GM12878 (cell line): ENCODE data around the gene ALG5. TPM values are rescaled to one million over a fixed set of nuclear protein-coding genes. Genes with fewer than 3 reads are reported as not detected.

ENCODE experiments used
- ATAC-seq: fragments of 200-7000 bp; cut with Tn5 transposase; 3 replicates; pipeline ENCODE4 v1.9.1; 2020; ENCODE audit warnings: mild to moderate bottlenecking, moderate library complexity
- BruUV-seq: library from RNA; stranded (reverse); fragments of 400-500 nt; replicated peaks from 2 replicates; lab custom pipeline; 2021; lab: Mats Ljungman, UMichigan
- CTCF ChIA-PET: fragments of 300-600 bp; sonication (Branson Sonifier 250); formaldehyde crosslinking; extraction: SDS; loops from one replicate; lab custom pipeline; 2021; ENCODE audit warnings: inconsistent platforms; lab: Yijun Ruan, JAX
- POLR2A ChIA-PET: fragments of 350-600 bp; formaldehyde crosslinking; extraction: SDS; loops from one replicate; lab custom pipeline; 2021; ENCODE audit warnings: inconsistent platforms; lab: Charles Lee
- RAD21 ChIA-PET: fragments of 300-600 bp; sonication (Branson Sonifier 250); formaldehyde crosslinking; loops from one replicate; lab custom pipeline; 2023; ENCODE audit warnings: antibody characterized with exemption; ENCODE audit not compliant: unreplicated experiment; lab: Charles Lee
- SMC1A ChIA-PET: fragments of 300-600 bp; sonication (Branson Sonifier 250); formaldehyde crosslinking; loops from one replicate; lab custom pipeline; 2023; ENCODE audit not compliant: unreplicated experiment, uncharacterized antibody; lab: Charles Lee
- DNase-seq: peaks from one replicate; pipeline ENCODE4 v3.0.0-alpha.2; 2011; ENCODE audit warnings: low read depth, low spot score
- FAIRE-seq: peaks from 3 replicates; lab custom pipeline; 2011; peaks lifted over from hg19 to GRCh38; lab: Jason Lieb, UNC
- H2AFZ ChIP-seq: 2 replicates; pipeline ENCODE4 v1.6.0; 2011; ENCODE audit warnings: low read depth, low read length, control low read depth; ENCODE audit not compliant: control insufficient read depth
- H3K27ac ChIP-seq: 2 replicates; pipeline ENCODE4 v1.5.1; 2011; ENCODE audit warnings: control low read depth; ENCODE audit not compliant: control insufficient read depth, insufficient read depth
- H3K27me3 ChIP-seq, 2 experiments: replicated peaks in 1 of 2; 2 replicates each; pipeline versions ENCODE4 v1.6.0 to v1.6.1; 2011; ENCODE audit warnings: low read length in 1 of 2; ENCODE audit not compliant: control insufficient read depth in 2 of 2, insufficient read depth in 2 of 2
- H3K36me3 ChIP-seq, 2 experiments: 2 replicates each; pipeline ENCODE4 v1.5.1; 2011; ENCODE audit warnings: low read length in 1 of 2; ENCODE audit not compliant: control insufficient read depth in 2 of 2, insufficient read depth in 2 of 2
- H3K4me1 ChIP-seq: 2 replicates; pipeline ENCODE4 v1.6.1; 2011; ENCODE audit warnings: mild to moderate bottlenecking, low read length, moderate library complexity, mixed read lengths; ENCODE audit not compliant: control insufficient read depth, insufficient read depth
- H3K4me2 ChIP-seq: 2 replicates; pipeline ENCODE4 v1.6.0; 2011; ENCODE audit warnings: control low read depth; ENCODE audit not compliant: control insufficient read depth, insufficient read depth
- H3K4me3 ChIP-seq: fragments of 200-600 bp; sonication (generic); 2 replicates; pipeline ENCODE4 v1.5.1; 2016
- H3K79me2 ChIP-seq: 2 replicates; pipeline ENCODE4 v1.6.0; 2011; ENCODE audit warnings: low read length; ENCODE audit not compliant: control insufficient read depth, insufficient read depth
- H3K9ac ChIP-seq: 2 replicates; pipeline ENCODE4 v1.8.0; 2011; ENCODE audit warnings: low read length, control low read depth, mixed read lengths; ENCODE audit not compliant: control insufficient read depth, insufficient read depth
- H3K9me3 ChIP-seq: replicated peaks from 3 replicates; pipeline ENCODE4 v1.5.1; 2011; ENCODE audit warnings: mild to moderate bottlenecking, low read length; ENCODE audit not compliant: control insufficient read depth, insufficient read depth
- H4K20me1 ChIP-seq: 2 replicates; pipeline ENCODE4 v1.6.0; 2011; ENCODE audit not compliant: control insufficient read depth, insufficient read depth
- E2F8 ChIP-seq: fragments of 450-650 bp; IDR thresholded peaks from 2 replicates; pipeline ENCODE4 v1.6.1; 2018; ENCODE audit warnings: mild to moderate bottlenecking, low read depth, moderate library complexity; ENCODE audit not compliant: partially characterized antibody
- ETV6 ChIP-seq, 2 experiments: fragments of 450-650 bp in 1 of 2; IDR thresholded peaks in 1 of 2; conservative IDR thresholded peaks in 1 of 2; 2 replicates each; pipeline ENCODE4 v1.6.1; 2014; ENCODE audit warnings: antibody characterized with exemption in 1 of 2, borderline replicate concordance in 1 of 2, low read depth in 1 of 2, mild to moderate bottlenecking in 1 of 2, moderate library complexity in 1 of 2
- HCFC1 ChIP-seq: fragments of 150-350 bp; IDR thresholded peaks from 2 replicates; pipeline ENCODE4 v1.6.1; 2014; ENCODE audit warnings: low read length
- MYC ChIP-seq: IDR thresholded peaks from 2 replicates; pipeline ENCODE4 v1.6.1; 2011; ENCODE audit warnings: mild to moderate bottlenecking, low read length, moderate library complexity, inconsistent platforms; ENCODE audit not compliant: insufficient read depth, insufficient replicate concordance, insufficient read length, severe bottlenecking
- POLR2A ChIP-seq: IDR thresholded peaks from 2 replicates; pipeline ENCODE4 v1.6.1; 2011; ENCODE audit warnings: low read depth, mild to moderate bottlenecking, low read length
- POLR2AphosphoS2 ChIP-seq: IDR thresholded peaks from 2 replicates; pipeline ENCODE4 v1.6.1; 2011; ENCODE audit warnings: low read depth, mild to moderate bottlenecking, low read length, improper control_type of control experiment, moderate library complexity
- RUNX3 ChIP-seq: IDR thresholded peaks from 2 replicates; pipeline ENCODE4 v1.6.1; 2012; ENCODE audit warnings: low read length, inconsistent platforms
- ZZZ3 ChIP-seq: IDR thresholded peaks from 2 replicates; pipeline ENCODE4 v1.6.1; 2011; ENCODE audit warnings: low read depth; ENCODE audit not compliant: control insufficient read depth, insufficient read length
- WGBS: methylation state at CpG from one replicate; pipeline ENCODE4 v1.1.6; 2016; ENCODE audit warnings: low lambda C conversion rate; ENCODE audit not compliant: insufficient replicate concordance, insufficient coverage; ENCODE audit errors: missing lambda C conversion rate; 5-methylcytosine and 5-hydroxymethylcytosine counted together
- in situ Hi-C: fragments of 300-500 bp; cut with MboI; formaldehyde crosslinking; loops from 9 replicates; pipeline ENCODE4 v1.14.3; 2018; ENCODE audit warnings: mixed read lengths
- intact Hi-C: fragments of 100-400 bp; cut with micrococcal nuclease; formaldehyde crosslinking; loops from one replicate; pipeline ENCODE4 v1.14.2; 2022; ENCODE audit not compliant: unreplicated experiment
- polyA plus RNA-seq, 11 experiments: library from polyadenylated mRNA; depleted of rRNA in 4 of 11; unstranded in 6 of 11; stranded (reverse) in 5 of 11; fragments of >200 nt; fragmentation: Nextera tagmentation in 4 of 11; fragmentation: Illumina TruSeq in 1 of 11; extraction: Ambion mirVana in 4 of 11; extraction: Trizol in 1 of 11; gene quantifications; 1 replicate in 1 of 11; 2 replicates in 10 of 11; pipeline versions ENCODE4 v1.2.1 to v1.2.3, GENCODE V29; 2011 to 2016; ENCODE audit warnings: inconsistent platforms in 2 of 11, missing spikeins in 2 of 11, low read depth in 1 of 11
- total RNA-seq, 4 experiments: library from RNA; depleted of rRNA in 3 of 4; stranded (reverse); fragments of >200 nt in 3 of 4; fragmentation: Illumina TruSeq in 1 of 4; extraction: Trizol in 1 of 4; gene quantifications; 2 replicates each; pipeline versions ENCODE4 v1.2.1 to v1.2.3, GENCODE V29; 2013 to 2021

The ALG5 gene
- total and polyA plus RNA-seq, 10 of the 15 experiments (the other 5 are each of a cell fraction or from before 2014, with no cell fraction given): 23.9 to 82.2 (median 42.5) TPM

- POLR2A ChIA-PET: no interaction called here
Measured at GRCh38 chr13:37011002-37011401, 11.9 kb upstream of the ALG5 start.

More at GRCh38 chr13:37011002-37011401, 11.9 kb upstream of the ALG5 start:
- in situ Hi-C loops: no loop called here
- no peak overlapping the region for H3K4me3 ChIP-seq
- BruUV-seq: no TSS peak
- H3K9me3 ChIP-seq: no peaks in the 10 kb centered on the region
- no peaks in the 10 kb centered on the region for H3K4me1 ChIP-seq
- H3K9ac ChIP-seq: no peak overlapping the region
- H3K4me2 ChIP-seq: no peak overlapping the region
- H4K20me1 ChIP-seq: no peaks in the 10 kb centered on the region
- H2AFZ ChIP-seq: no peak overlapping the region
- CTCF ChIA-PET: interaction anchor here (1.5 kb wide), 1 partner anchor 18 kb away, joined by 3 read pairs; no protein-coding TSS in a partner anchor
- intact Hi-C loops: loop anchor here (5.0 kb wide), 1 partner anchor 36 kb away; no protein-coding TSS in a partner anchor
- SMC1A ChIA-PET: interaction anchor here (0.9 to 2.2 kb wide), 2 partner anchors 11 to 21 kb away, joined by 3 to 7 read pairs; partner anchors contain the start of genes ALG5 and EXOSC8
- WGBS: 97% methylated on average over 1 of the region's 1 CpG
- H3K79me2 ChIP-seq: no peaks in the 10 kb centered on the region
- no peak for ATAC-seq
- peaks cover 3 to 13% of the 10 kb centered on the region in 2 experiments for H3K36me3 ChIP-seq
- RAD21 ChIA-PET: interaction anchor here (1.5 kb wide), 1 partner anchor 11 kb away, joined by 5 read pairs; the partner anchor contains the start of gene EXOSC8
- DNase-seq: no peak
- TF ChIP-seq ZZZ3: no peak
- TF ChIP-seq RUNX3: no peak
- TF ChIP-seq ETV6 (conservative IDR thresholded peaks at IDR 0.05 in 1 of 2, IDR thresholded peaks at IDR 0.05 in 1 of 2; ENCODE audit: borderline replicate concordance in 1 of 2, low read depth in 1 of 2): no peak
- TF ChIP-seq E2F8: no peak
- no peak for TF ChIP-seq POLR2A
- TF ChIP-seq POLR2AphosphoS2: no peak
- TF ChIP-seq MYC: no peak
- no peak for TF ChIP-seq HCFC1
- TF ChIP-seq, all 136 proteins: peak for 0
- no peak overlapping the region for H3K27ac ChIP-seq
- H3K27me3 ChIP-seq: no peaks in the 10 kb centered on the region
- FAIRE-seq: no peak
